ENCODE data around the gene KIF26B.

The KIF26B gene

GRCh38 chr1:245198748-245199516 lies 44.1 kb downstream of the KIF26B start:
- CTCF ChIA-PET: no interaction called here
- H3K27ac ChIP-seq: no peak overlapping the region
- POLR2A ChIA-PET (ENCODE audit: low non-redundant PET): no interaction called here
- no peak for DNase-seq (ENCODE audit: low spot score)
- TF ChIP-seq CTCF (conservative IDR thresholded peaks at IDR 0.05; ENCODE audit: low read depth): no peak

GRCh38 chr1:245200146-245200545 lies 45.4 kb downstream of the KIF26B start:
- H3K27ac ChIP-seq: no peak overlapping the region
- CTCF ChIA-PET: no interaction called here
- DNase-seq (ENCODE audit: low spot score): no peak
- TF ChIP-seq CTCF (conservative IDR thresholded peaks at IDR 0.05; ENCODE audit: low read depth): no peak
- POLR2A ChIA-PET (ENCODE audit: low non-redundant PET): no interaction called here

GRCh38 chr1:245201201-245201600 lies 46.4 kb downstream of the KIF26B start:
- no peak for TF ChIP-seq CTCF (conservative IDR thresholded peaks at IDR 0.05; ENCODE audit: low read depth)

GRCh38 chr1:245201827-245202226 lies 47.0 kb downstream of the KIF26B start:
- TF ChIP-seq CTCF (conservative IDR thresholded peaks at IDR 0.05; ENCODE audit: low read depth): no peak
- ChIA-PET CTCF (no interaction called here), POLR2A (ENCODE audit: low non-redundant PET) (no interaction called here)
- no peak for DNase-seq (ENCODE audit: low spot score)
- no peak overlapping the region for H3K27ac ChIP-seq

More at GRCh38 chr1:245201201-245201600, 46.4 kb downstream of the KIF26B start:
- H3K27ac ChIP-seq: no peak overlapping the region
- ChIA-PET CTCF (no interaction called here), POLR2A (ENCODE audit: low non-redundant PET) (no interaction called here)
- DNase-seq (ENCODE audit: low spot score): no peak

GRCh38 chr1:245205396-245205795 lies 50.6 kb downstream of the KIF26B start:
- H3K27ac ChIP-seq: no peak overlapping the region
- DNase-seq (ENCODE audit: low spot score): no peak
- TF ChIP-seq CTCF (conservative IDR thresholded peaks at IDR 0.05; ENCODE audit: low read depth): no peak
- ChIA-PET POLR2A (ENCODE audit: low non-redundant PET) (no interaction called here), CTCF (no interaction called here)

- ChIA-PET POLR2A (ENCODE audit: low non-redundant PET) (no interaction called here), CTCF (no interaction called here)
- H3K27ac ChIP-seq: no peak overlapping the region
- DNase-seq (ENCODE audit: low spot score): no peak
- no peak for TF ChIP-seq CTCF (conservative IDR thresholded peaks at IDR 0.05; ENCODE audit: low read depth)
Observed at GRCh38 chr1:245205864-245206263, 51.1 kb downstream of the KIF26B start.
